Neural crest cell (in vitro differentiated cells): Measurements from ENCODE around the gene CPSF4. TPM values are rescaled to one million over a fixed set of nuclear protein-coding genes. Genes with fewer than 3 reads are reported as not detected.

Experiments
- DNase-seq: peaks from one replicate; pipeline ENCODE4 v3.0.0; 2021; ENCODE audit warnings: low read depth, mixed read lengths, low spot score
- H3K27ac Mint-ChIP-seq: one replicate; pipeline ENCODE4 v1.8.0; 2021; ENCODE audit warnings: mild to moderate bottlenecking, mixed read lengths; ENCODE audit not compliant: unreplicated experiment
- H3K27me3 Mint-ChIP-seq: 2 replicates; pipeline ENCODE4 v1.8.0; 2021; ENCODE audit warnings: low read depth, mild to moderate bottlenecking, mixed read lengths
- H3K36me3 Mint-ChIP-seq: 2 replicates; pipeline ENCODE4 v1.8.0; 2021; ENCODE audit warnings: low read depth, mild to moderate bottlenecking, mixed read lengths
- H3K4me1 Mint-ChIP-seq: 2 replicates; pipeline ENCODE4 v1.8.0; 2021; ENCODE audit warnings: mixed read lengths
- H3K4me3 Mint-ChIP-seq: one replicate; pipeline ENCODE4 v1.8.0; 2021; ENCODE audit warnings: mild to moderate bottlenecking, mixed read lengths
- H3K9me3 Mint-ChIP-seq: 2 replicates; pipeline ENCODE4 v1.8.0; 2021; ENCODE audit warnings: mixed read lengths
- CTCF ChIP-seq: fragments of 200-600 bp; sonication (generic); conservative IDR thresholded peaks from 2 replicates; pipeline ENCODE4 v1.5.0; 2021; ENCODE audit warnings: antibody characterized with exemption, mild to moderate bottlenecking
- total RNA-seq: library from RNA; stranded (reverse); gene quantifications from 2 replicates; pipeline ENCODE4 v1.2.1, GENCODE V29; 2021

Gene CPSF4
- total RNA-seq, 1 donor from 2014 or later: 117 TPM

DNA sequence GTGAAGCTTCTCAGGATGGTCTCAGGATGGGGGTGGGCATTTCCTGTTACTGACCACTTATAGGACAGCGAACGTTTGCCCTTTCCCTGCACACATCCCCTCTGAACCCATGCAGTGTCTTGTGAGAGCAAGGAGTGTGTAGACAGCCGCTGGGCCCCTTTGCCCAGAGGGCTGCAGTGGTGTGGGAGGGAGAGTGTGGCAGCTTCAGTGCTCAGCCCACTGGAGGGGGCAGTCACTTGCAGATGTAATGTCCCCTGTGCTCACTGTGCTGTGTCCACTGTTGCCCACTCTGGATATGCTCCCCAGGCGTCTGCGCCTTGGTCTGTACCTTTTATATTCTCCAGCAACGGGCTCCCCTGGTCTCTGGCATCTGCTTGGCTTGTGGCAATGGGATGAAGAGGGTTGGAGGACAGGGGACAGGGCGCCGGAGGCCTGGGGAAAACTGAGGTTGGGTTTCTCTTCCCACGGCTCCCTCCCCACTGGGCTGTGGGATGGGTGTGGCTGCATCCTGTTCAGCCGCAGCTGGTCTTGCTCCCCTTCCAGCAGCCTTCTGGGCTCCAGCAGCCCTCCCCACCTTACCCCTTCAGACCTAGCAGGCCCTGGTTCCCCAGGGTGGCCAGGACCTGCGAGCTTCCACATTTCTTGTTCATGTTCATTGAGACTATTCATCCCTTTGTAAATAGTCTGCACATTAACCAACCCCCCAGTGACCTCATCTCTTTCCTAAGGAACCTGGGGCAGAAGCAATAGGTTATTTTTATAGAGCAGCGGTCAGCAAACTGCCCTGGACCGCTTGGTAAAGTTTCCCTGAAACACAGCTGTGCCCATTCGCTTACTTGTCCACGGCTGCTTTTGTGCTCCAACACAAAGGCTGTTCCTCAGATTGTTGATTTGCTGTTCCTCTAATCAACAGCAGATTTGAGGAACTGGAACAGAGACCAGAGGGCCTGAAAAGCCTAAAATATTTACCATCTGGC is 40.0 kb downstream of the CPSF4 start:
- H3K27ac Mint-ChIP-seq: no peak overlapping the region
- H3K27me3 Mint-ChIP-seq: no peaks in the 10 kb centered on the region
- H3K9me3 Mint-ChIP-seq: no peaks in the 10 kb centered on the region
- no peak for DNase-seq
- peaks cover 3% of the 10 kb centered on the region for H3K4me1 Mint-ChIP-seq
- peaks cover 2% of the 10 kb centered on the region for H3K36me3 Mint-ChIP-seq
- H3K4me3 Mint-ChIP-seq: peak overlapping the region; percentile 22
- TF ChIP-seq CTCF: no peak

GRCh38 chr7:99485094-99485493 is 46.4 kb downstream of the CPSF4 start:
- DNase-seq: no peak
- no peak overlapping the region for H3K4me3 Mint-ChIP-seq
- no peaks in the 10 kb centered on the region for H3K4me1 Mint-ChIP-seq
- H3K36me3 Mint-ChIP-seq: peaks cover 10% of the 10 kb centered on the region
- H3K9me3 Mint-ChIP-seq: no peaks in the 10 kb centered on the region
- TF ChIP-seq CTCF: no peak
- H3K27me3 Mint-ChIP-seq: no peaks in the 10 kb centered on the region
- no peak overlapping the region for H3K27ac Mint-ChIP-seq

DNA sequence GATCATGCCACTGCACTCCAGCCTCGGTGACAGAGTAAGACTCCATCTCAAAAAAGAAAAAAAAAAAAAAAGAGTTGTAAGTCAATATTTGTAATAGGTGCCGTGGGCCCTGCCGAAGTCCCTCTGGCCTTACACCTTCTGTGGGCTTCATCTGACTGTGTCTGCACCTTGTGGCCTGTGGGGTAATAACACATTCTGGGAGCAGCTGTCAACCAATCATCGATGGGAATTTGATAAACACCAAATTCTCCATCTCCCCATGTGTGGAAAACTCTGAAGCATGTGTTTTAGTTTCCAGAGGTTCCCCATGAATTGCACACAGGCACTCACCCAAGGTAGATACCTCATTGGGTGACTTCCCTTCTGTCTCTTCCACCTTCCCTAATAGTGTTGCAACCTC is 50.5 kb downstream of the CPSF4 start:
- H3K27ac Mint-ChIP-seq: no peak overlapping the region
- DNase-seq: no peak
- no peak overlapping the region for H3K4me3 Mint-ChIP-seq
- H3K27me3 Mint-ChIP-seq: no peaks in the 10 kb centered on the region
- peaks cover 5% of the 10 kb centered on the region for H3K9me3 Mint-ChIP-seq
- H3K4me1 Mint-ChIP-seq: no peaks in the 10 kb centered on the region
- peaks cover 33% of the 10 kb centered on the region for H3K36me3 Mint-ChIP-seq
- TF ChIP-seq CTCF: peak; percentile 25

DNA sequence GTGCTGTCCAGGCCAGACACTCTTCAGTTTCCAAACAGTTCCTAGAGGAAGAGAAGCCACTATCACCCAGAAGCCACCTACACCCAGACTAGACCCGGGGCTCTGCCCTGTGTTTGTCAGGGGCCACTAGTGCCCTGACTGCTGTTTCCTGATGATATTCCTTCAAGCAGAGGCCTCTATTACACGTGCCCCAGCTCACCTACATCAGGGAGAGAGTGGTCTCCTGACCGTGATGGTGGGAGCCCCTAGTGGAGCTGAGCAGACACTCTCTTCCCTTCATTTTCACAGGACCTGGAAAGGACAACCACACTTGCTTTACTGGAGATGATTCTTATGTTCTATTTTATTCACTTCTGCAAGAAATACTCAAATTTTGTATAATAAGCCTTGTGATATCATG is 52.1 kb downstream of the CPSF4 start:
- H3K27ac Mint-ChIP-seq: no peak overlapping the region
- TF ChIP-seq CTCF: no peak
- H3K9me3 Mint-ChIP-seq: peaks cover 5% of the 10 kb centered on the region
- H3K36me3 Mint-ChIP-seq: peaks cover 40% of the 10 kb centered on the region
- DNase-seq: no peak
- no peaks in the 10 kb centered on the region for H3K27me3 Mint-ChIP-seq
- H3K4me1 Mint-ChIP-seq: no peaks in the 10 kb centered on the region
- no peak overlapping the region for H3K4me3 Mint-ChIP-seq

DNA sequence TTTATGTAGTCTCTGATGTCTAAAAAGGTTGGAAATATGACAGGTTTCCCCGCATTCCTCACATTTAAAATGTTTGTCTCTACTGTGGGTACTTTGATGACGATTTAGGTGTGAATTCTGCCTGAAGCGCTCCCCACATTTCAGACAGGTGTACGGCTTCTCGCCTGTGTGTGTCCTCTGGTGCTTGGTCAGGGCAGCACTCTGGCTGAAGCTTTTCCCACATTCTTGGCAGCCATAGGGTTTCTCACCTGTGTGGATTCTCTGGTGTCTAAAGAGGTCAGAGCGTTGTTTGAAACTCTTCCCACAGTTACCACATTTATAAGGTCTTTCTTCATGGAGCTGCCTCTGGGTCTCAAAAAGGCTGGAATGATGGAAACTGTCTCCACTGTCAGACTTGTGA is 55.1 kb downstream of the CPSF4 start:
- TF ChIP-seq CTCF: no peak
- H3K9me3 Mint-ChIP-seq: peaks cover 5% of the 10 kb centered on the region
- DNase-seq: no peak
- H3K36me3 Mint-ChIP-seq: peaks cover 42% of the 10 kb centered on the region
- no peaks in the 10 kb centered on the region for H3K27me3 Mint-ChIP-seq
- peaks cover 14% of the 10 kb centered on the region for H3K4me1 Mint-ChIP-seq
- H3K4me3 Mint-ChIP-seq: no peak overlapping the region
- H3K27ac Mint-ChIP-seq: no peak overlapping the region
